ENCODE measurements around the gene KCNJ9. TPM values are rescaled to one million over a fixed set of nuclear protein-coding genes. Genes with fewer than 3 reads are reported as not detected.

The KCNJ9 gene
- total RNA-seq, 2 donors from 2014 or later = 0.51 TPM; not detected in 1

DNA sequence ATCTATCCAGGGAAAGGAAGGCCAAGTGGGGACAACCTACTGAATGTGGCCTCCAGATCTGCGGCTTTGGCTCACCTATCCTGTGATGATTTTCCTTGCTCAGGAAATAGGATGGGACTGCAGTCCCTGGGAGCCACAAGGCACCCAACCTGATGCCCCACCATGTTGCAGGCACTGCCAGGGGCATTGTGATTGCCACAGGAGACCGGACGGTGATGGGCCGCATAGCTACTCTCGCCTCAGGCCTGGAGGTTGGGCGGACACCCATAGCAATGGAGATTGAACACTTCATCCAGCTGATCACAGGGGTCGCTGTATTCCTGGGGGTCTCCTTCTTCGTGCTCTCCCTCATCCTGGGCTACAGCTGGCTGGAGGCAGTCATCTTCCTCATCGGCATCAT is 46.0 kb downstream of the KCNJ9 start:
- DNase-seq (ENCODE audit: low spot score) = no peak
- whole genome bisulfite sequencing = 95% methylated on average over 9 of the region's 9 CpGs
- Histone ChIP-seq H3K4me3 (no peak overlapping the region), H3K36me3 (no peaks in the 10 kb centered on the region), H3K4me1 (replicated peaks) (no peaks in the 10 kb centered on the region), H3K27me3 (replicated peaks; ENCODE audit: insufficient read depth) (no peaks in the 10 kb centered on the region), H3K27ac (no peak overlapping the region), H3K9me3 (no peaks in the 10 kb centered on the region)
- no peak for TF ChIP-seq CTCF (IDR thresholded peaks at IDR 0.05)
- TF ChIP-seq POLR2AphosphoS5 (IDR thresholded peaks at IDR 0.05) = no peak
- no peak for TF ChIP-seq POLR2A (IDR thresholded peaks at IDR 0.05)
- intact Hi-C loops (cut with DNase I) = no loop called here

DNA sequence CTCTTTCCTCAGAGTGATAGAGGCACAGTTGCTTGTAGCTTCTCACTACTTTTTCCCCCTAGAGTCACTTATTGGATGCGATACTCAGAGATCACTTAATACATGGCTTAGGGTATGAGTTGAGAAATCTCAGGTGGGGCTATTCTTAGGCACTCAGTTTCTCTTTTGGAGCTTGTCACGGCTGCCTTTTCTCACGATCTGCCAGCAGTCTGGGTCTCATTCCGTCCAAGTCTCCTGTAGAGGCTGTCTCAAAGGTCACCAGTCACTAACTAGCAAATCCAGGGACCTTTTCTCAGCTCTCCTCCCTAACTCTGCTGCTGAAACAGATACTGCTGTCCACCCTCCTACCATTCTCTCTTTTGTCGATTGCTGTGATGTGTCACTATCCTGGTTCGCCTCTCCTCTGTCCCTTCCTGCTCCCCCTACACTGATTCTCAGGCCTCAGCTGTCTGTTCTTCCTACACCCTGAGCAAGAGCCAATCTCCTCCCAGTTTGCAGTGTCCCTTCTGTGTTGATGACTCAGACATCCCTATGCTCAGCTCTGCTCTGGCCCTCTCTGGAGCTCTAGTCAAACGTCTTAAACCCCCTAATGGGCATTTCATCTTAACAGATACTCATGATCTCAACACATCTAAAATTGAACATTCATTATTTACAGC is 46.7 kb downstream of the KCNJ9 start:
- H3K27ac ChIP-seq = no peak overlapping the region
- no peak for TF ChIP-seq CTCF (IDR thresholded peaks at IDR 0.05)
- TF ChIP-seq POLR2AphosphoS5 (IDR thresholded peaks at IDR 0.05) = no peak
- TF ChIP-seq POLR2A (IDR thresholded peaks at IDR 0.05) = no peak

DNA sequence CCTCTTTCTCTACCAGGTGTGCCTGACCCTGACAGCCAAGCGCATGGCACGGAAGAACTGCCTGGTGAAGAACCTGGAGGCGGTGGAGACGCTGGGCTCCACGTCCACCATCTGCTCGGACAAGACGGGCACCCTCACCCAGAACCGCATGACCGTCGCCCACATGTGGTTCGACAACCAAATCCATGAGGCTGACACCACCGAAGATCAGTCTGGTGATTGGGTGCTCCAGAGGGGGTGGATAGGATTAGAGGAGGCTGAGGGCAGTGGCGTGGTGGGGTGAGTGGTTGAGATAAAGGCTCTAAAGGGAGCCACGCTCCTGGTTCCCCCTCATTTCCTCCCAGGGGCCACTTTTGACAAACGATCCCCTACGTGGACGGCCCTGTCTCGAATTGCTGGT is 47.3 kb downstream of the KCNJ9 start:
- intact Hi-C loops (cut with DNase I) = no loop called here
- Histone ChIP-seq H3K36me3 (no peaks in the 10 kb centered on the region), H3K4me3 (no peak overlapping the region), H3K9me3 (no peaks in the 10 kb centered on the region), H3K27me3 (replicated peaks; ENCODE audit: insufficient read depth) (no peaks in the 10 kb centered on the region), H3K4me1 (replicated peaks) (no peaks in the 10 kb centered on the region), H3K27ac (no peak overlapping the region)
- no peak for DNase-seq (ENCODE audit: low spot score)
- TF ChIP-seq POLR2AphosphoS5 (IDR thresholded peaks at IDR 0.05) (no peak), POLR2A (IDR thresholded peaks at IDR 0.05) (no peak), CTCF (IDR thresholded peaks at IDR 0.05) (no peak)
- WGBS = 92% methylated on average over 18 of the region's 18 CpGs

More for the DNA sequence above, 46.7 kb downstream of the KCNJ9 start:
- no peak for DNase-seq (ENCODE audit: low spot score)
- Histone ChIP-seq H3K4me1 (replicated peaks) (no peaks in the 10 kb centered on the region), H3K4me3 (no peak overlapping the region), H3K27me3 (replicated peaks; ENCODE audit: insufficient read depth) (no peaks in the 10 kb centered on the region), H3K9me3 (no peaks in the 10 kb centered on the region), H3K36me3 (no peaks in the 10 kb centered on the region)
- WGBS = 60% methylated on average over 7 of the region's 7 CpGs
- intact Hi-C loops (cut with DNase I) = no loop called here

DNA sequence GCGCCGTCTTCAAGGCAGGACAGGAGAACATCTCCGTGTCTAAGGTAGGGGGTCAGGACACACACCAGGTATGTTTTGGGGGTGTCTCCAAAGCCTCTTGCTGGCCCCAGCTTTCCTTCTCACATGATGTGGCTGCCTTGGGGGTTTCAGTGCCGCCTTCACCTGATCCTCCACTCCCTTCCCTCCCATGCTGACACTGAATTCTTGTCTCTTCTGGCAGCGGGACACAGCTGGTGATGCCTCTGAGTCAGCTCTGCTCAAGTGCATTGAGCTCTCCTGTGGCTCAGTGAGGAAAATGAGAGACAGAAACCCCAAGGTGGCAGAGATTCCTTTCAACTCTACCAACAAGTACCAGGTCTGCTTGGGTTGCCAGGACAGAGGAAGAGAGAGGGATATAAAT is 47.7 kb downstream of the KCNJ9 start:
- 94% methylated on average over 5 of the region's 5 CpGs for WGBS
- H3K27me3 ChIP-seq (replicated peaks; ENCODE audit: insufficient read depth) = no peaks in the 10 kb centered on the region
- no peaks in the 10 kb centered on the region for H3K4me1 ChIP-seq (replicated peaks)
- no peak overlapping the region for H3K27ac ChIP-seq
- H3K36me3 ChIP-seq = no peaks in the 10 kb centered on the region
- TF ChIP-seq POLR2A (IDR thresholded peaks at IDR 0.05) (no peak), POLR2AphosphoS5 (IDR thresholded peaks at IDR 0.05) (no peak), CTCF (IDR thresholded peaks at IDR 0.05) (no peak)
- no peak for DNase-seq (ENCODE audit: low spot score)
- no peak overlapping the region for H3K4me3 ChIP-seq
- no peaks in the 10 kb centered on the region for H3K9me3 ChIP-seq
- intact Hi-C loops (cut with DNase I) = no loop called here

GRCh38 chr1:160129558-160129957 is 48.2 kb downstream of the KCNJ9 start:
- DNase-seq (ENCODE audit: low spot score) = no peak
- Histone ChIP-seq H3K27me3 (replicated peaks; ENCODE audit: insufficient read depth) (no peaks in the 10 kb centered on the region), H3K4me3 (no peak overlapping the region), H3K9me3 (no peaks in the 10 kb centered on the region), H3K36me3 (no peaks in the 10 kb centered on the region), H3K4me1 (replicated peaks) (no peaks in the 10 kb centered on the region), H3K27ac (no peak overlapping the region)
- WGBS = 60% methylated on average over 3 of the region's 3 CpGs
- intact Hi-C loops (cut with DNase I) = no loop called here
- TF ChIP-seq CTCF (IDR thresholded peaks at IDR 0.05) = no peak
- no peak for TF ChIP-seq POLR2AphosphoS5 (IDR thresholded peaks at IDR 0.05)
- no peak for TF ChIP-seq POLR2A (IDR thresholded peaks at IDR 0.05)
